Forelimb muscle (tissue), 1 donor: Measurements from ENCODE around the gene EFCAB10. TPM values are rescaled to one million over a fixed set of nuclear protein-coding genes. Genes with fewer than 3 reads are reported as not detected.
A peak's percentile ranks its signal among the peaks of the same experiment; 100 is the strongest.

ENCODE experiments used
- DNase-seq: peaks from one replicate; pipeline ENCODE4 v3.0.0-alpha.2; 2013; ENCODE audit warnings: low read depth
- polyA plus RNA-seq: library from polyadenylated mRNA; unstranded; fragments of 120-200 nt; gene quantifications from one replicate; pipeline ENCODE4 v1.2.1, GENCODE V29; 2013; ENCODE audit not compliant: insufficient read length

Gene EFCAB10, protein sequence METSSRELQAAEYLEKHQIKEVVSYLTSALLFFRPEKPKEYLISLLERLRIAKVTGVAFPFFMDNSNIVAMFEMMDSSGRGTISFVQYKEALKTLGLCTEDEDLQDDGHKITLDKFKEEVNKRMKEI
- polyA plus RNA-seq, result 1.4 TPM

DNA sequence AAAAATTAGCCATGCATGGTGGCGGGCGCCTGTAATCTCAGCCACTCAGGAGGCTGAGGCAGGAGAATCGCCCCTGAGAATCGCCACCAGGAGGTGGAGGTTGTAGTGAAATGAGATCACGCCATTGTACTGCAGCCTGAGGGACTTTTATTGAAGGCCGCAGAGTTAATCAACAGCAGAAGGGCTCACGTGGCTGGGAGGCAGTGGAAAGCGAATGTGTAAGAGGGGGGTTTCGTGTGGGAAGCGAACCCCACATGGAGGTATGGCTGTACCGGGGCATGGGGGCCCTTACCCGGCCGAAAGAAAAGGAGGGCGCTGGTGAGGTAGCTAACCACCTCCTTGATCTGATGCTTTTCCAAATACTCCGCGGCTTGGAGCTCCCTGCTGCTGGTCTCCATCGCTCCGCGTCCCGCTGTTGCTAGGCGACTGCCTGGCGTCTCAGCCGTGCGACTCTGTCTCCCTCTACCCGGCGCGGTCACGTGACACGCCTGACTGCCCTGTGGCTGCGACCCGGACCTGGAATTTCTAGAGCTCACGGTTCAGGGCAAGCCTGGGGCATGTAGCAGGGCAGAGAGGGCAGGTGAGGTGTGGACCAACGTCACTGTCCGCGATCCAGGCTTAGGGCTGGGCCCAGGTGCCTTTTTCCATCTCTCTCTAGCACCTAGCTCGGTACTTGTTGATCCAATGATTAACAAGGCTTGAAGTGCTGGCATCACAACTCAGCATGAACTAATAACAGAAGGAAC, at the start of gene EFCAB10:
Gene EFCAB10 (minus strand): TSS at position 428 of the 746 bp plus-strand sequence. CDS start 30 bp downstream, at position 398.
- DNase-seq, result no peak

DNA sequence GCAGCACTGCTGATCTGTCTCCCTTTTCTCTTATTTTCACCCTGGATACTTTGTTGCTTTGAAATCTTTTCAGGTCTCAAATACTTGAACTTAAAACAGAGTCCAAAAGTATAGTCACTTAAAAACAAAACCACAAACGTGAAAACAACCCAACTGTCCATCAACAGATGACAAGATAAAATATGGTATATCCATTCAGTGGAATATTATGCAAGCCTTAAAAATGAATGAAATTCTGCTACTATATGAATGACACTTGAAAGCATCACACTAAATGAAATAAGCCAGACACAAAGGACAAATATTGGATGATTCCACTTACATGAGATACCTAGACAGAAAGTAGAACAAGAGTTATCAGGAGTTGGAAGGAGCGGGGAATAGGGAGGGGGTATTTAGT, 44.7 kb upstream of the EFCAB10 start:
- DNase-seq, result no peak

DNA sequence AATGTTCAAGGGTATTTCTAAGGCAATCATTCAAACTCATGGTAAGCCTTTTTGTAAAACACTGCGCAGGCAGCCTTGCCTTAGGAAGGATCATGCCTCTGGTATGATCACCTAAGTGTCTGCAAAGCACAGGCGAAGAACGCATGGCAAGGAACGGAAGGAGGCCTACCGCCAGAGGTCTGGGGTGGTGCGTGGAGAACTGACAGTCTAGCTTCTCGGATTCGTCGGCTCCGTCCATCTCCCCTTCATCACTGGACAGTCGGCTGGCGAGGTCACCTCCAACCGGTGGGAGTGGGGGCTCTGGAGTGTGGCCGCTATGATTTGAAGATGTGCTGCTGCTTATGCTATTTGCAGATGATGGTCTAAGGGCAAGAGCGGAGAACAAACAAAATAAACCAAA, 42.6 kb upstream of the EFCAB10 start:
- DNase-seq, result no peak

DNA sequence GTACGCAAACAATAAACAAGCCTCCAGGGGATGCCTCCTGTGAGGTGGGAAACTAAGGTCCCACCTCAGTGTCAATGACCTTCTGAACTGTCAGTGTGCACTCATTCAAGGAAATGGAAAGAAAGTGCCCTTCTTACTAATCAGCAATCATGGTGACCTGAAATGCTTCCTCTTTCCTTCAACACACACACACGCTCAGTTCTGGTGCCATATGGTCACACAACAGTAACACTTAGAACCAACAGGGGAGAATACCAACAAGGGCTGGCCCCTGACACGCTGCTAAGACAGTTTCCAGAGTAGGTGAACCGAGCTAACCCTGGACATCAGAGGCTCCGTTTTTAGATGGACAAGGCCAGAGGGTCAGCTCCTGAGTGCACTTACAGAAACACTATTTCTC, 42.1 kb upstream of the EFCAB10 start:
- DNase-seq, result no peak

DNA sequence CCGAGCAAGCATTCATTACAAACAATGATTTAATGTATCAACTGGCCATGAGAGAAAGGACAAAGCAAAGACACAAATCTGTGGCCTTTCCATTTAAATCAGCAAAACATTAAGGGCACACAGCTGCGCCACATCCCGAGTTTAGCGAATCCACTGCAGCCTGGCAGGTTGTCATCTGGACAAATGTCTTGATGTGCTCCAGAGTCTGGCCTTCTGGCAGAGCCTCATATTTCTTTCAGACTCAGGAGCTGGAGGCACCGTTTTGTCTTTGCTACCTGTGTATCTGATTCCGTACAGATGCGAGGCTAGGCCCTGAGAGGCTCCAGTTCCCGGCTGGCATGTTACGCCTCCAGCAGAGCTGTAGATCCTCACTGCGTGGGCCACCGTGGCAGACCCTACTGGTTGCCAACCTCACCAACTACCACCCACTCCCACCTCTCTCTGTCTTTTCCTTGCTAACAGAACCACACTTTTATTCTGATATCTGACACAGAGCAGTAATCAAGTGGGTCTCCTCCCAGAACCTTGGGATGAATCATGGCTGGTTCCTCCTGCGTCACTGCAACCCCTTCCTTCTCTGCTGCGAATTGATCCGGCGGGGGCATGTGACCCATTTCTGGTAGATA, 40.9 kb upstream of the EFCAB10 start:
- peak; percentile 6 for DNase-seq

DNA sequence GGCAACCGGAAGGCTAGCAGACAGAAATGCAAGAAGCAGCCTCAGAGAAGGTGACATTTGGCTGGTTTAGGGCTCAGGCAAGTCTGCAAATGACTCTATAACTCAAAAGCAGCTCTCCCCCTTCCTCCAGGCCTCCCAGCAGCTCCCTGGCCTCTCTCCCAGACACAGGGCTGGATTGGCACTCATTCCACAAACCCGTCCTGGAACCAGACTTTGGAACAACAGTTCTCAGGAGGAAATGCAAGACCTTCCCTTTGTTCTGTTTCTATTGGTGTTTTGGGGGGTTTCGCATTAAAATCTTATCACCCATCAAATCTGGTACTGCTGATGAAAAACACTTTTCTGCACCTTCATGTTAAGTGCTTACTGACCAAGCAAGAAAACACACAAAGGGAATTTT, 40.3 kb upstream of the EFCAB10 start:
- peak; percentile 50 for DNase-seq

DNA sequence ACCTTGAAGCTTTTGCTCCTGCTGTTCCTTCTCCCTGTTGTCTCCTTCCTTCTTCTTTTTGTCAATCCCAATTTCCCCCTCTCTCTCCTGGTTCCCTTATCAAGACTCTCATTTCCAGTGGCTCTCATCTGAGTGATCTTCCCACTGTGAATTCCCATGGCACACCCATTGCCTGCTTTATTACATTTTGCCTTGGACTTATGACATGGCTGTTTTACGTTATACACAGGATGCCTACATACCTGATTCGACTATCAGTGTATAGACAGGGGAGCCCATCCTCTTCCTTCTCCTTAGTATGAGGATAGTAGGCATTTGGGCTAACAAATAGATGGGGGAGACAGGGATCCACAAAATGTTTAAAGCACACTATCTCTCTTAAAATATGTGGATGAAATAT, 39.9 kb upstream of the EFCAB10 start:
- no peak for DNase-seq

DNA sequence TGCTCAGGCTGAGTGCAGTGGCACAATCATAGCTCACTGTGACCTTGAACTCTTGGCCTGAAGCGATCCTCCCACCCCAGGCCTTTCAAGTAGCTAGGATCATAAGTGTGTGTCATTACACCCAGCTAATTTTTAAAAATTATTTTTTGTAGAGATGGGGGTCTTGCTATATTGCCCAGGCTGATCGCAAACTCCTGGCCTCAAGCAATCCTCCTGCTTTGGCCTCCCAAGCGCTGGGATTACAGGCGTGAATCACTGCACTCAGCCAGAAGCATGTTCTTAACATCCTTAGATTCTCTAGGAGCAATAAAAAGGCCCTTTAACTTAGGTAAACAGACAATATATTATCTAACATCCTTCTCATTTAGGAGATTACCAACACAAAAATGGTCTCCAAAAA, 38.3 kb upstream of the EFCAB10 start:
- DNase-seq, result no peak

DNA sequence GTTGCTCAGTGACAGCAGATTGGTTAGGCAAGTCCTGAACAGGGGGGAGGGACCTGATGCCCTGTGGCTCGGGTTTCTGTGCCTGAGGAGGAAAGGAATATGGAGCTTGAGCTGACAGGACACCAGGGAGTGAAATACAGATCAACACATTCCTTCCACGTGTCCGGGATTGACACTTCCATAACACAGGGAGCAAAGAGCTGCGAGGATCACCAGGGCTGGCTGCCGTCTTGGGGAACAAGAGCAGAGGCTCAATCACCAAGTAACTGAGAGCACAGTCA, 36.7 kb upstream of the EFCAB10 start:
- no peak for DNase-seq

DNA sequence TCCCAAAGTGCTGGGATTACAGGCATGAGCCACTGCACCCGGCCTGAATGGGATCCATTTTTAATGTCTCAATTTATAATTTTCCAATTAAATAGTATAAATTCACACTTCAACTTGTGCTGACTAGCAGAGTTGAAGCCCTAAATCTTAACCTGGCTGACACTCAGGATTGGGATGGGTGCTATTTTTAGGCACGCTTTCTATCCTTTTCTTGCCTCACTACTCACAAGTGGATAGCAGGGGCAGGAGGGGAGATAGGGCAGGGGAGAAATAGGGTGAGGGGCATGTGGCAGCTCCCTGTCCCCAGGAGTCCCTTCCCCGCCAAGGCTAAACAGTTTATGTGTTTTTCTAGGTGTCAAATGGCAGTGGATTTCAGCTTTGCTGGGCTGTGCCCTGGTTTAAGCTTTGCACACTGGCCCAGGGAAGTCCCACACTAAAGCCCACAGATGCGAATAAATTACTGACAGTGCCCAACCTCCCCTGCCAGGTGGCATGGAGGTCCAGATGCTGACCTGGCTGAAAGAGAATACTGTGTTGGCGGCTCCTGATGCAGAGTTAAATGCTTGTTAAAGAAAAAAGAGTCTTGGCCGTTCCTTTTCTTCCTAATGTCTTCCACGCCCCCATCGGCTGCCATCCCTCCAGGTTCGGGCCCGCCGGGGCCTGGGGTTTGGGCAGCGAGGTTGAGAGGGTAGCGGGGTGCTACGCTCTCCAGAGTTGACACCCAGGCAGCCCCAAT, 36.2 kb upstream of the EFCAB10 start:
- no peak for DNase-seq

DNA sequence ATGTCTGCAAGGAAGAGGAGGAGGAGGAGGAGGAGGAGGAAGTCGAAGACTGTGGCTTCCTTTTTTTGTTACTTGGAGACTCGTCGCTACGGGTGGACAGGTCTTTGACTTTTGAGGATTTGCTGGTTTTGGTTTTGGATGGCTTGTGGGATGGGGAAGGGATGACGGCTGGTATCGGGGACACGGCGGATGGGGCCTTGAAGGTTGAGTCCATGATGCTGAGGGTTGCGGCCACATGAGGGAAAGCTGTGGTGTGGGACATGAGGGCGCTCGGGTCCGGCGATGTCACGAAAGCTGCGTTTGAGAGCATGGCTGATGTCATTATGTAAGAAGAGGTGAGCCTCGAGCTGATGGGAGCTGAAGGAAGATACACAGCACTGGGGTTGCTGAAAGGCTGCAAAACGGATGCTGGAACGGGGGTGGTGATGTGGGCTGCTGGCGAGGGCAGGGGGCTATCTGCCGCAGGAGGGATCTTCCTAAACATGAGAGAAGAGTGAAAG, 33.1 kb upstream of the EFCAB10 start:
- DNase-seq, result no peak

DNA sequence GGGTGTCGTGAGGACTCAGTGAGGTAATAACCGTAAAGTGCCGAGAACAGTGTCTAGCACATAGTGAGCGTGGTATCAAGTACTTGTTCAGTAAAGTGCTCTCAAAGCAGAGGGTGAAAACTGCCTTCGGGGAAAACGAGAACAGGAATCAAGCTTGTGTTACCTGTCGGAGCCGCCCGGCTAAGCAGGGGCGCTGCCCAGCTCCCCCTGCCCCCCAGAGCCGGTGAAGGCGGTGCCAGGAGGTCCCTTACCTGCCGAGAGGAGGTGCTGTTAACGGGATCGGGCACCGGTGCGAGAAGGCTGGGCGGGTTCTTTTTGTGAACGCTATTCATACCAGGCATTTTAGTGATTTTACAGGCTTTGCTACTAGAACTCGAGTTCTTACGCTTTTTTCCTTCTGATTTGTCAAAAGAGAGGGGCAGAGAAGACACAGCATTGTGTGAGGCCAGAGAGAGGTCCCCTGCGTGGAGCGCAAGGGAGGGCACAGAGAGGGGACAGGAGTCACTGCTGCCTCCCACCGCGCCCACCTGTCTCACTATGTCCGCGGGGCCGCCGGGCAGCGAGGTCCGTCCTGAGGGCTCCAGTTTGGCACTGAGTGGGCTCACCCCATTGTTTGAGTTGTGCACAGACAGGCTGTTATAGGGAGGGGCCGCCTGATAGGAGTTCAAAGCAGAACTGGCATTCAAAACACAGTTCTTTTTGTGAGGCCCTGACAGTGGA, 32.5 kb upstream of the EFCAB10 start:
- DNase-seq, result no peak

DNA sequence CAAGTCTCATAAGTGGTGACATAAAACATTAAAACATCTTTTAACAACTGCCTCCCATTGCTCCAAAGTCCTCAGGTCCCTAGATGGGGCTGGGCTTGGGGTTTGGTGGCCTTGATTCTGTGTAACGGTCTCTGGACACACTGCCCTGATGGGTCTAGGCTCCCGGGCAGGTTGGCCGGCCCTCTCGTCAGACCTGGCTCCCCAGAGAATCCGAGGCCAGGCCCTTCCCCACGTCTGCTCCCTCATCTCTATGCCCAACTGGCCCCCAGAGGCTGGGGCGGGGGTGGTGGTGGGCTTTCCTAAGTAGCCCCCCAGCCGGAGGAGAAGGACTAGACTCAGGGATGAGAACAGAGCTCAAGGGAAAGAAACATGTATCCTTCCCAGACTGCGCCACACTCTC, 31.5 kb upstream of the EFCAB10 start:
- no peak for DNase-seq

DNA sequence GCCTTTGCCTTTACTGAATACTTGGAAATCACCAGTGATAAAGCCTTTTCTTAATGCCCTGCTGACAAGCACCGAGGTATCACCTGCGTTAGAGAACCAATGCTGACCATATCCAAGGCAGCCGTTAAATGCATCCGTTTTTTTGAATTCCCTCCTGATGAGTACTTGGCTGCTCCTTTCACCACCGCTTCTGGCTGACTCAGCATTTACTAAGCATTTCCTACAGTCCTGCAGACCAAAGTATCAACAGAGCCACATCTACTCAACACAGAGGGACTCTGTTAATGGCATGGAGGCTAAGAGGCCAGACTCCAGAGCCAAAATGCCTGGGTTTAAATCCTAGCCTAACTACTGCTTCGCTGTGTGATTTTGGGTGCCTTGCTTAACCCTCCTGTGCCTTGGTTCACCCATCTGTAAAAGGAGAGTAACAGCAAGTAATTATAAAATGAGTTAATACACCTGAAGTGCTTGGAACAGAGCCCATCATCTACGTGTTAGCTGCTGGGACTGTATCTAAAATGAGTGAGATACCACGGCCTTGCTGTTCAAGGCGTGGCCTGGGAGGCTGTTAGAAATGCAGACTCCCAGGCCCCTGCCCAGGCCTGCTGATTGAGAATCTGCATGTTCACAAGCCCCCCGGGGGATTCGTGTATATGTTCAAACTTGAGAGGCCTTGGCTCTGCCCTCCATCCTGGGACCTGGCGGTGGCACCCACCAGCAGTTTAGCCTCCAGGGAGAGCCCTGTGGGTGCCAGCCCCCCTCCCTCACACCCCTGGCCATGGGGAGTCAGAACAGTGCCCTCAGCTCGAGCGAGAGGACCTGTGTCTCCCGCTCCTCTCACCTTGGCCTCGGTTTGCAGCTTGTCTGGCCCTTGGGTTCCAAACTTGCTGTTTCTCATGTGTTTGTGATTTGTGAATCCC, 30.8 kb upstream of the EFCAB10 start:
- no peak for DNase-seq

DNA sequence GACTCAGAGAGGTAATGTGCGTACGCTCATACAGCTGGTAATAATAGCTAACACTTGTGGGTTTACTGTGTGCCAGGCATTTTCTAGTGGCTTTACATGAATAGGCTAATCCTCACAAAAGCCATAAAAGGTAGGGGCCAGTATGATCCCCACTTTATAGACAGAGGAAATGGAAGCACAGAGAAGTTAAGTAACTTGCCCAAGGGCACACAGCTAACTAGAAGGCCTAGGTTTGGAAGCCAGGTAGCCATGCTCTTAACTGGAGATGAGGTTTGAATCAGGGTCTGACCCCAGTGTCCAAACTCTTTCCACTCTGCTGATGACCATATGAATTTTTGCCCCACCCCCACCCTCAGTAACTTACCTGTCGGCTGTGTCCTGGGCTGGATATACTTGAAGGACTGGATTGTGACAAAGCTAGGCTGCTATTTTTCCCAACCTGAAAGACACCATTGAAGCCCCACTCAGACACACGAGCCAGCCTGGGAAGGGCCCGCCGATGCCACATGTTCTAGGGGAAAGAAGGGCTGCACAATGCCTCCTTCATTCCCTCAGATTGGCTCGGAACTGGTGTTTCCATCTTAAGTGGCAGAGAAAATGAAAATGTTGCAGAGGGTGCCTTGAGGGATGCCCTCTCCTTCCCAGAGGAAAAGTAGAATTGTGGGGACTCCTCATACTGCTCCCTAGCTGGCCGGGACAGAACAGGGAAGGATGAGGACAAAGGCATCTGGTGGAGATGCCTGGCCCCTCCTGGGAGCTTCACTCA, 29.1 kb upstream of the EFCAB10 start:
- DNase-seq, result no peak

DNA sequence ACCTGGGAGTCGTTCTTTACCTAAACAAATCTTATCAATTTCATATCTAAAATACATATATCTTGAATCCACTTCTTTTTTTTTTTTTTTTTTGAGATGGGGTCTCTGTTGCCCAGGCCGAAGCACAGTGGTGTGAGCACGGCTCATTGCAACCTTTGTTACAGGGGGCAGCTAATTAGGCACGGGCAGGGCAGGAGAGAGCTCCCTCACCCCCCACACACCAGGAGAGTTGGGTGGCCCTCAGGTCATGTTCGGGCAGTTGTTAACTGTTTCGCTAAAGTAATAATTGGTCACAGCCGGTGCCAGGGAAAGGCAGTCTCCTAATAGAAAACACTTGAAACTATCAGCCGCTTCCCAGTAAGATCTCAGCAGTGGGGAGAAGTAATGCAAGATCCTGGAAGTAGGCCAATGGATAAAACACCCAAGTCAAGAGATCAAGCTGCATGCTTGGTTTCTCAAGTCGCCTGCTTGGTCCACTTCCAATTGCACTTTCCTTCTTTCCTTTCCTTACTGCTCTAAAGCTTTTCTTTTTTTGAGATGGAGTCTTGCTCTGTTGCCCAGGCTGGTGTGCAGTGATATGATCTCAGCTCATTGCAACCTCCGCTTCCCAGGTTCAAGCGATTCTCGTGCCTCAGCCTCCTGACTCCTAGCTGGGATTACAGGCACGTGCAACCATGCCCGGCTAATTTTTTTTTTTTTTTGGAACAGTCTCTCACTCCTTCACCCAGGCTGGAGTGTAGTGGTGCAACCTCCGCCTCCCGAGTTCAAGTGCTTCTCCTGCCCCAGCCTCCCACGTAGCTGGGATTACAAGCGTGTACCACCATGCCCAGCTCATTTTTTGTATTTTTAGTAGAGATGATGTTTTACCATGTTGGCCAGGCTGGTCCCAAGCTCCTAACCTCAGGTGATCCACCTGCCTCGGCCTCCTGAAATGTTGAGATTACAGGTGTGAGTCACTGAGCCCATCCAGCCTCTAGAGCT, 21.3 kb upstream of the EFCAB10 start:
- DNase-seq, result no peak

DNA sequence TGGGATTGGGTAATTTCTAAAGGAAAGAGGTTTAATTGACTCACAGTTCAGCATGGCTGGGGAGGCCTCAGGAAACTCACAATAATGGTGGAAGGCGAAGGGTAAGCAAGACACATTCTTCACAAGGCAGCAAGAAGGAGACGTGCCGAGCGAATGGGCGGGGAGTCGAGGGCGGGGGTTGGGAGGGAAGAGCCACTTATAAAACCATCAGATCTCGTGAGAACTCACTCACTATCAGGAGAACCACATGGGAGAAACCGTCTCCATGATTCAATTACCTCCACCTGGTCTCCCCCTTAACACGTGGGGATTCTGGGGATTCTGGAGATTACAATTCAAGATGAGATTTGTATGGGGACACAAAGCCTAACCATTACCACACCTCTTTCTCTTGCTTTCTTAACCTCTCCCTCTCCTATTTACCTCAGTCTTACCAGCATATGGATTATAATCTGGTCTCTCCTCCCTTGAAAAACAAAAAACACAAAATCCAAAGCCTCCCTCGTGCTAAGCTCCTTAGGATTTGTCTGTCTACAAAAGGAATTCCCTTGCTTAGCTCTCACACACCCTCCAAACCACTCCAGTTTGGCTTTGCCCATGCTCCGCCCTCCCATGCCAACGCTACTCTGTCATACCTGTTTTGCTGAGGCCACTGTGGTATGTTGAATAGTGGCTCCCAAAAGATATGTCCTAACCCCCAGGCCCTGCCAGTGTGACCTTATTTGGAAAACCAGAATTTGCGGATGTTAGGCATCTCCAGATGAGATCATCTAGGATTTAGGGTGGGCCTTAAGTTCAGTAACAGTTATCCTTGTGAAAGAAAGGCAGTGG, 19.6 kb upstream of the EFCAB10 start:
- no peak for DNase-seq

DNA sequence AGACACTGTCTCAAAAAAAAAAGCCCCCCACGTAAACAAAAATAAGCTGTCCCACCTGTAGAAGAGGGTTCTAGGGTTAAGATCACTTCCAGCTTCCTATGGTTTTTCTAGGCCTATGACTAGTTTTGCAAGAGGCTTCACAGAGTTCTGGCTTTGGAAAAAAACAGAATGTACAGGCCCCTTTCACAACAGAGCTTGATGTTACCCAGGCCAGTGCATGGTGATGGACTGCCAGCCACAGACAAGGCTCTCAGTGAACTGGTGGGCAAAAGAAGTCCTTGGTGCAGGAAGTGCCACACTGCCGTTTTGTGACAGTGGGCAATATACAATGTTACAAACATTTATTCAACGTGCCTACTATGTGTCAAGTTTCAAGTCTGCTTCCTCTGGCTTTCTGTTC, 18.3 kb upstream of the EFCAB10 start:
- DNase-seq, result no peak
